Measurements from ENCODE around the gene EEFSEC. TPM values are rescaled to one million over a fixed set of nuclear protein-coding genes. Genes with fewer than 3 reads are reported as not detected.

The EEFSEC gene
- total RNA-seq, 1 donor from 2014 or later: 12.2 TPM

- TF ChIP-seq, protein P1, sequence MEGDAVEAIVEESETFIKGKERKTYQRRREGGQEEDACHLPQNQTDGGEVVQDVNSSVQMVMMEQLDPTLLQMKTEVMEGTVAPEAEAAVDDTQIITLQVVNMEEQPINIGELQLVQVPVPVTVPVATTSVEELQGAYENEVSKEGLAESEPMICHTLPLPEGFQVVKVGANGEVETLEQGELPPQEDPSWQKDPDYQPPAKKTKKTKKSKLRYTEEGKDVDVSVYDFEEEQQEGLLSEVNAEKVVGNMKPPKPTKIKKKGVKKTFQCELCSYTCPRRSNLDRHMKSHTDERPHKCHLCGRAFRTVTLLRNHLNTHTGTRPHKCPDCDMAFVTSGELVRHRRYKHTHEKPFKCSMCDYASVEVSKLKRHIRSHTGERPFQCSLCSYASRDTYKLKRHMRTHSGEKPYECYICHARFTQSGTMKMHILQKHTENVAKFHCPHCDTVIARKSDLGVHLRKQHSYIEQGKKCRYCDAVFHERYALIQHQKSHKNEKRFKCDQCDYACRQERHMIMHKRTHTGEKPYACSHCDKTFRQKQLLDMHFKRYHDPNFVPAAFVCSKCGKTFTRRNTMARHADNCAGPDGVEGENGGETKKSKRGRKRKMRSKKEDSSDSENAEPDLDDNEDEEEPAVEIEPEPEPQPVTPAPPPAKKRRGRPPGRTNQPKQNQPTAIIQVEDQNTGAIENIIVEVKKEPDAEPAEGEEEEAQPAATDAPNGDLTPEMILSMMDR (IDR thresholded peaks at IDR 0.05): no peak
- Mint-ChIP-seq H3K4me1 (ENCODE audit: low read depth) (peaks cover 23% of the 10 kb centered on the region), H3K27ac (ENCODE audit: unreplicated experiment) (peak overlapping the region; percentile 54), H3K27me3 (ENCODE audit: low read depth) (peaks cover 4% of the 10 kb centered on the region), H3K9me3 (ENCODE audit: low read depth) (no peaks in the 10 kb centered on the region), H3K4me3 (ENCODE audit: unreplicated experiment) (no peak overlapping the region), H3K36me3 (ENCODE audit: low read depth) (peaks cover 8% of the 10 kb centered on the region)
- DNase-seq (ENCODE audit: low spot score): peak; percentile 67
Observed at GRCh38 chr3:128360705-128361271, 207.5 kb downstream of the EEFSEC start.

DNA sequence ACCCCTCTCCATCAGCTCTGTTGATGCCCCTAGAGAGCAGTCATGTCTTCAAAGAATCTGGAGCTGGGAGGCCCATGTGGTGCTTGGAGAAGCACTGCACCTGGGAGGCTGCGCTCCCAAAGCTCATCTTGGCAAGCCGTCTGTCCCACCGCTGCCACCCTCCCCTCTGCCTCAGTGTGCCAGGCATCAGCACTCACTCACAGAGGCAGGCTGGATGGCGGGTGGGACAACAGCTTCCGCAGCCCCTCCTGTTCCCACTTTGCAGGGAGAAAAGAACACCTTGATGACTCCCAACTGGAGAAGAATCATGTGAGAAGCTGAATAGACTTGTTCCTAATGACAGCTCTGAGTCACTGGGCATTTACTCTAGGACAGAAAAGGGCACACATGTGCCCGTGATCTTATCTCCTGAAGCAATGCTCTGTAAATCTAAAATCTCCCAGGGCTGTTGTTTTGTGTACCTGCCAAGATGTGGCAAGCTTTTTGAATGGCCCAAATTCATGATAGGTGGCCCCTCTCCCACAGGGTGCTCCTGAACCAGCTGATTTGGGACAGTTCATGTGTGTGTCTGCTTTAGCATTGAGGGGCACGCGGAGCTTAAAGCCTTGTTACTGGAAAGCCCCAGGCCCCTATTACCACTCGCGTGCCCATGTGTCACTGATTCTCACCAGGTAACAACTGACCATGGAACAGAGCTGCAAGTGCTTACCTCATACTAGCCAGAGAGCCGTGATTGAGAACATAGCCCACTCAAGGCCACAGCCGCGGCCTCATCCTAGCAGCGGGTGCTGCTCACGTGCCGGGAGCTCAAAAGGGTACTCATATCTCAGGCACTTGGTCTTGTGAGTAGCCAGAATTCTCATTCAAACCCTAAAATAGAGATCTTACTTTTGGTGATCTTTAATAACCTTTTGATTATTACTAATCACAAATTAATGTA lies 209.0 kb downstream of the EEFSEC start:
- TF ChIP-seq, protein P1 (IDR thresholded peaks at IDR 0.05): no peak
- peaks cover 2% of the 10 kb centered on the region for H3K27me3 Mint-ChIP-seq (ENCODE audit: low read depth)
- peaks cover 23% of the 10 kb centered on the region for H3K4me1 Mint-ChIP-seq (ENCODE audit: low read depth)
- no peak overlapping the region for H3K27ac Mint-ChIP-seq (ENCODE audit: unreplicated experiment)
- H3K36me3 Mint-ChIP-seq (ENCODE audit: low read depth): peaks cover 11% of the 10 kb centered on the region
- DNase-seq (ENCODE audit: low spot score): peak; percentile 54
- H3K9me3 Mint-ChIP-seq (ENCODE audit: low read depth): no peaks in the 10 kb centered on the region
- no peak overlapping the region for H3K4me3 Mint-ChIP-seq (ENCODE audit: unreplicated experiment)

DNA sequence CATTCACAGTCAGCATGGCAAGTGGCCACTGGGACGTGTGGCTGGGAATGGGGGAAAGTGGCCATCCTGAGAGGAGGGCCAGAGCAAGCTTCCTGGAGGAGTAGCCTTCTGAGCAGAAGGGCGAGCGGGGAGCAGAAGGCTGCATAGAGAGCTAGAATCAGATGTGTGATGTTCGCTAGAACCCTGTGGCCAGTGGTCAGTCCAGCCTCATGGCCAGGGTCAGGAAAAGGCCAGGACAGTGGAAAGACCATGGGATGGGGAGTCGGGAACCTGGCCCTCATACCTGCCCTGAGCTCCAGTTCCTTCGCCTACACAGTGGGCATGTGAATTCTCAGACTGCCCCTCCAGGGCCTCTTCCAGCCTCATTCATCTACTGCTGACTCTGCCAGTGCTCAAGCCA lies 211.0 kb downstream of the EEFSEC start:
- Mint-ChIP-seq H3K27me3 (ENCODE audit: low read depth) (no peaks in the 10 kb centered on the region), H3K36me3 (ENCODE audit: low read depth) (peaks cover 5% of the 10 kb centered on the region), H3K4me1 (ENCODE audit: low read depth) (peaks cover 29% of the 10 kb centered on the region), H3K9me3 (ENCODE audit: low read depth) (no peaks in the 10 kb centered on the region), H3K27ac (ENCODE audit: unreplicated experiment) (no peak overlapping the region), H3K4me3 (ENCODE audit: unreplicated experiment) (no peak overlapping the region)
- TF ChIP-seq, protein P1 (IDR thresholded peaks at IDR 0.05): no peak
- peak; percentile 57 for DNase-seq (ENCODE audit: low spot score)

GRCh38 chr3:128364808-128365360 lies 211.6 kb downstream of the EEFSEC start:
- no peak overlapping the region for H3K4me3 Mint-ChIP-seq (ENCODE audit: unreplicated experiment)
- H3K4me1 Mint-ChIP-seq (ENCODE audit: low read depth): peaks cover 25% of the 10 kb centered on the region
- peak; percentile 55 for DNase-seq (ENCODE audit: low spot score)
- no peaks in the 10 kb centered on the region for H3K27me3 Mint-ChIP-seq (ENCODE audit: low read depth)
- no peak overlapping the region for H3K27ac Mint-ChIP-seq (ENCODE audit: unreplicated experiment)
- no peaks in the 10 kb centered on the region for H3K9me3 Mint-ChIP-seq (ENCODE audit: low read depth)
- H3K36me3 Mint-ChIP-seq (ENCODE audit: low read depth): peaks cover 5% of the 10 kb centered on the region
- TF ChIP-seq, protein P1 (IDR thresholded peaks at IDR 0.05): no peak

DNA sequence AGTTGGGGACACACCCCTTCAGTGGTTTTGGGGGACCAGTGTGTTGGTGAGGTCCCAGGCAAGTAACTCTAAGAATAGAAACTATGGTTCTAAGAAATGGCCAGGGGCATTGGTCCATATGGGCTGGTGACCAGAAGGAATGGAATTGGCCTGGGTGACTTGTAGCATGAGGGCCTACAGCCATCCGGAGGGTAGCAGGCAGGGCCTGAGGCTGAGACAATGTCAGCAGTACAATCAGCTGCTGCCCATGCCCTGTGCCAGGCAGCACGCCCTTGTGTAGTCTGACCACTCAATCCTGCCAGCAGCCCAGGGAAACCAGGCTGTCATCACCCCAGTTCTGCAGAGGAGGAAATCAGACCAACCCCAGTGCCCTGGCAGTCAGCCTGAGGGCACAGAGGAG lies 212.9 kb downstream of the EEFSEC start:
- no peaks in the 10 kb centered on the region for H3K9me3 Mint-ChIP-seq (ENCODE audit: low read depth)
- H3K4me1 Mint-ChIP-seq (ENCODE audit: low read depth): peaks cover 12% of the 10 kb centered on the region
- H3K4me3 Mint-ChIP-seq (ENCODE audit: unreplicated experiment): no peak overlapping the region
- H3K27me3 Mint-ChIP-seq (ENCODE audit: low read depth): no peaks in the 10 kb centered on the region
- H3K36me3 Mint-ChIP-seq (ENCODE audit: low read depth): peaks cover 7% of the 10 kb centered on the region
- H3K27ac Mint-ChIP-seq (ENCODE audit: unreplicated experiment): no peak overlapping the region
- TF ChIP-seq, protein P1 (IDR thresholded peaks at IDR 0.05): no peak
- DNase-seq (ENCODE audit: low spot score): no peak

Data from chondrocyte (in vitro differentiated cells).